ENCODE measurements around the gene CDX1.
A peak's percentile ranks its signal among the peaks of the same experiment; 100 is the strongest.

CDX1 gene

GRCh38 chr5:150190503-150190979, 24.0 kb downstream of the CDX1 start:
- Histone ChIP-seq H3K27me3 (ENCODE audit: control insufficient read depth, insufficient read depth, low read length) (peaks cover 70% of the 10 kb centered on the region), H3K4me3 (ENCODE audit: low read length) (peak overlapping the region; percentile 55), H3K36me3 (ENCODE audit: control insufficient read depth, low read depth, low read length) (no peaks in the 10 kb centered on the region), H3K27ac (ENCODE audit: low read length) (no peak overlapping the region), H3K9me3 (ENCODE audit: control insufficient read depth, low read depth, low read length) (no peaks in the 10 kb centered on the region), H3K4me1 (ENCODE audit: control insufficient read depth, low read depth, low read length) (peaks cover 6% of the 10 kb centered on the region), H3K9ac (ENCODE audit: low read length) (no peak overlapping the region)

DNA sequence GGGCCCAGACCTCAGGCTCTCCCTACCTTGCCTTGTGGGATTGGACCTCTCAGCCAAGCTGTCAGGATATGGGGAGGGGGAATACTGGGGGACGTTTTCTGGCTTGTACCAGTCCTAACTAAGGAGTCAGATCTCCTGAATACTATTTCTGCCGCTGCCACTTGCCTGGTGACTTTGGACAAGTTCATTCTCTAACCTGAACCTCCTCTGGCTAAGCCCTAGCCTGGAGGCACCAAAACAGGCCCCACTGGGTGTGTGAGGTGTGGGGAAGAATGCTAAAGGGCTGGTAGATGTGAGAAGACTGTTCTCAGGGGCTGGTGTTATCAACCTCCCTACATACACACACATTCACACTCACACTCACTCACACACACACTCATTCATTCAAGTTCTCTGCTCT, 24.4 kb downstream of the CDX1 start:
- Histone ChIP-seq H3K27me3 (ENCODE audit: control insufficient read depth, insufficient read depth, low read length) (peaks cover 66% of the 10 kb centered on the region), H3K9ac (ENCODE audit: low read length) (no peak overlapping the region), H3K36me3 (ENCODE audit: control insufficient read depth, low read depth, low read length) (no peaks in the 10 kb centered on the region), H3K4me3 (ENCODE audit: low read length) (no peak overlapping the region), H3K27ac (ENCODE audit: low read length) (no peak overlapping the region), H3K4me1 (ENCODE audit: control insufficient read depth, low read depth, low read length) (peaks cover 1% of the 10 kb centered on the region), H3K9me3 (ENCODE audit: control insufficient read depth, low read depth, low read length) (no peaks in the 10 kb centered on the region)

GRCh38 chr5:150192462-150192861, 25.9 kb downstream of the CDX1 start:
- Histone ChIP-seq H3K9ac (ENCODE audit: low read length) (no peak overlapping the region), H3K36me3 (ENCODE audit: control insufficient read depth, low read depth, low read length) (no peaks in the 10 kb centered on the region), H3K4me1 (ENCODE audit: control insufficient read depth, low read depth, low read length) (no peaks in the 10 kb centered on the region), H3K27ac (ENCODE audit: low read length) (no peak overlapping the region), H3K4me3 (ENCODE audit: low read length) (no peak overlapping the region), H3K9me3 (ENCODE audit: control insufficient read depth, low read depth, low read length) (no peaks in the 10 kb centered on the region), H3K27me3 (ENCODE audit: control insufficient read depth, insufficient read depth, low read length) (peaks cover 52% of the 10 kb centered on the region)

GRCh38 chr5:150195736-150196485, 29.3 kb downstream of the CDX1 start:
- H3K4me3 ChIP-seq (ENCODE audit: low read length) = no peak overlapping the region
- H3K27me3 ChIP-seq (ENCODE audit: control insufficient read depth, insufficient read depth, low read length) = peaks cover 17% of the 10 kb centered on the region
- H3K27ac ChIP-seq (ENCODE audit: low read length) = no peak overlapping the region
- H3K9ac ChIP-seq (ENCODE audit: low read length) = no peak overlapping the region
- H3K4me1 ChIP-seq (ENCODE audit: control insufficient read depth, low read depth, low read length) = no peaks in the 10 kb centered on the region
- H3K9me3 ChIP-seq (ENCODE audit: control insufficient read depth, low read depth, low read length) = no peaks in the 10 kb centered on the region
- no peaks in the 10 kb centered on the region for H3K36me3 ChIP-seq (ENCODE audit: control insufficient read depth, low read depth, low read length)

DNA sequence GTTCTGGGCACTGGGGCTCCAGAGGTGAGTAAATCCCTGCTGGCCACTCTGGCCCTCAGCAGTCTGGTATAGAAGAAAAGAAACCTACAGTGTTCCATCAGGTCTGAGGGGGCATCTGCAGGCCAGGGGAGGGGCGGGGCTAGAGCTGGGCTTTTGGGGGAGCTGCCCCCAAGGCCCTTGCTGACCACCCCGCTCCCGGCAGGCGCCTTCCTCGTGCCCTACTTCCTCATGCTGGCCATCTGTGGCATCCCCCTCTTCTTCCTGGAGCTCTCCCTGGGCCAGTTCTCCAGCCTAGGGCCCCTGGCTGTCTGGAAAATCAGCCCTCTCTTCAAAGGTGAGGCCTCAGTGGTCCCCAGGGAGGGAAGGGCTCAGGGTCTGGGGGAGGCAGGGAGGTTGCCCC, 29.9 kb downstream of the CDX1 start:
- Histone ChIP-seq H3K9me3 (ENCODE audit: control insufficient read depth, low read depth, low read length) (no peaks in the 10 kb centered on the region), H3K9ac (ENCODE audit: low read length) (no peak overlapping the region), H3K27ac (ENCODE audit: low read length) (no peak overlapping the region), H3K4me1 (ENCODE audit: control insufficient read depth, low read depth, low read length) (no peaks in the 10 kb centered on the region), H3K27me3 (ENCODE audit: control insufficient read depth, insufficient read depth, low read length) (peaks cover 11% of the 10 kb centered on the region), H3K36me3 (ENCODE audit: control insufficient read depth, low read depth, low read length) (no peaks in the 10 kb centered on the region), H3K4me3 (ENCODE audit: low read length) (no peak overlapping the region)

GRCh38 chr5:150196986-150197385, 30.4 kb downstream of the CDX1 start:
- Histone ChIP-seq H3K27ac (ENCODE audit: low read length) (no peak overlapping the region), H3K27me3 (ENCODE audit: control insufficient read depth, insufficient read depth, low read length) (peaks cover 6% of the 10 kb centered on the region), H3K9ac (ENCODE audit: low read length) (no peak overlapping the region), H3K4me3 (ENCODE audit: low read length) (no peak overlapping the region), H3K36me3 (ENCODE audit: control insufficient read depth, low read depth, low read length) (no peaks in the 10 kb centered on the region), H3K9me3 (ENCODE audit: control insufficient read depth, low read depth, low read length) (no peaks in the 10 kb centered on the region), H3K4me1 (ENCODE audit: control insufficient read depth, low read depth, low read length) (no peaks in the 10 kb centered on the region)

DNA sequence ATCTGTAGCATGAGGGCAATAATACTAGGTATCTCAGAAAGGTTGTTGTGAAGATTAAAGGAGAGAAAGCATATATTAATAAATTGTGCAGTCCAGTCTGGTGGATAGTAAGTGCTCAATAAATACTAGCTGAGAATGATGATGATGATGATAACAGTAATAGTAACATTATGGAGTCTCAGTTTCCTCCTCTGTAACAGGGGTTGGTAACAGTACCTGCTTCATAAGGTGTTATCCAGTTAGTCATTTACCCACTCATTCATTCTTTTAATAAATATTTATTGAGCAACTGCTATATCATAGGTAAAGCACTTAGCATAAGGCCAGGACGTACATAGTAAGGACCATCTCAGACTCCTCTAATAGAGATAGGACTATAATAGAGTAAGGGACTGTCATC, 30.9 kb downstream of the CDX1 start:
- H3K4me1 ChIP-seq (ENCODE audit: control insufficient read depth, low read depth, low read length) = no peaks in the 10 kb centered on the region
- no peak overlapping the region for H3K27ac ChIP-seq (ENCODE audit: low read length)
- no peaks in the 10 kb centered on the region for H3K36me3 ChIP-seq (ENCODE audit: control insufficient read depth, low read depth, low read length)
- no peaks in the 10 kb centered on the region for H3K9me3 ChIP-seq (ENCODE audit: control insufficient read depth, low read depth, low read length)
- H3K4me3 ChIP-seq (ENCODE audit: low read length) = no peak overlapping the region
- H3K9ac ChIP-seq (ENCODE audit: low read length) = no peak overlapping the region
- peaks cover 2% of the 10 kb centered on the region for H3K27me3 ChIP-seq (ENCODE audit: control insufficient read depth, insufficient read depth, low read length)

- H3K36me3 ChIP-seq (ENCODE audit: control insufficient read depth, low read depth, low read length) = no peaks in the 10 kb centered on the region
- no peaks in the 10 kb centered on the region for H3K27me3 ChIP-seq (ENCODE audit: control insufficient read depth, insufficient read depth, low read length)
- no peaks in the 10 kb centered on the region for H3K4me1 ChIP-seq (ENCODE audit: control insufficient read depth, low read depth, low read length)
- H3K9me3 ChIP-seq (ENCODE audit: control insufficient read depth, low read depth, low read length) = no peaks in the 10 kb centered on the region
- H3K9ac ChIP-seq (ENCODE audit: low read length) = no peak overlapping the region
- H3K27ac ChIP-seq (ENCODE audit: low read length) = no peak overlapping the region
- no peak overlapping the region for H3K4me3 ChIP-seq (ENCODE audit: low read length)
Measured at GRCh38 chr5:150202501-150202900, 35.9 kb downstream of the CDX1 start.

- Histone ChIP-seq H3K9me3 (ENCODE audit: control insufficient read depth, low read depth, low read length) (no peaks in the 10 kb centered on the region), H3K36me3 (ENCODE audit: control insufficient read depth, low read depth, low read length) (no peaks in the 10 kb centered on the region), H3K4me3 (ENCODE audit: low read length) (no peak overlapping the region), H3K9ac (ENCODE audit: low read length) (no peak overlapping the region), H3K4me1 (ENCODE audit: control insufficient read depth, low read depth, low read length) (peaks cover 5% of the 10 kb centered on the region), H3K27ac (ENCODE audit: low read length) (no peak overlapping the region), H3K27me3 (ENCODE audit: control insufficient read depth, insufficient read depth, low read length) (no peaks in the 10 kb centered on the region)
Measured at GRCh38 chr5:150203832-150204589, 37.4 kb downstream of the CDX1 start.

GRCh38 chr5:150204590-150204960, 38.0 kb downstream of the CDX1 start:
- no peak overlapping the region for H3K9ac ChIP-seq (ENCODE audit: low read length)
- H3K4me1 ChIP-seq (ENCODE audit: control insufficient read depth, low read depth, low read length) = peaks cover 7% of the 10 kb centered on the region
- no peak overlapping the region for H3K27ac ChIP-seq (ENCODE audit: low read length)
- no peaks in the 10 kb centered on the region for H3K9me3 ChIP-seq (ENCODE audit: control insufficient read depth, low read depth, low read length)
- H3K27me3 ChIP-seq (ENCODE audit: control insufficient read depth, insufficient read depth, low read length) = no peaks in the 10 kb centered on the region
- no peak overlapping the region for H3K4me3 ChIP-seq (ENCODE audit: low read length)
- H3K36me3 ChIP-seq (ENCODE audit: control insufficient read depth, low read depth, low read length) = no peaks in the 10 kb centered on the region

DNA sequence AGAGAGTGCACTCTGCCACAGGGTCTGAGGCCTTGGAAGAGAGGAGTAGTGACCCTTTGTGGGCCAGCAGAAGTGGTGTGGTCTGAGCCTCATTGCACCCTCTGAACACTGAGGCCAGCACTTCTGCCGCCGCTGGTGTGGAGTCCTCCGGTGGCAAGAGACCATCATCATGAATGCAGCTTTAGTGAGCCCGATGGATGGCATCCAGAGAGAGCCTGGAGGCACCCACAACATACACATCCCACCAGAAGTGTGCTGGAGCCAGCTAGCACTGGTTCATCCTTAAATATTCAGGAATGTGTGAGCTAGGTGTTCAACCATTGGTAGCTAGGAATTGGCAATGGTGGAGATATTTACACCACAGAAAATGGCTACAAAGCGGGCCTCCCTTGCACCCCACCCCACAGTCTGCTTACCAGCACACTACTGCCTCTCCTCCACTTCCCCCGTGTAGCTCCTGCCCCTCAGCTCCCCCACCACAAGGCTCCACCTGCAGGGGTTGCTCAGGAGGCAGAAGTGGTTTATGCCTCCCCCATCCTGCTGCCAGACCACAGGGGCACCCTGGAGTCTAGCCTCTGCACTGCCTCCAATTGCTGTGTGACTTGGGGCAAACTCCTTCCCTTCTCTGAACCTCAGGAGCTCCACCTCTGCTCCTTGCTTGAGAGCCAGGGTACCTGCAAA, 39.7 kb downstream of the CDX1 start:
- Histone ChIP-seq H3K9ac (ENCODE audit: low read length) (no peak overlapping the region), H3K27ac (ENCODE audit: low read length) (no peak overlapping the region), H3K27me3 (ENCODE audit: control insufficient read depth, insufficient read depth, low read length) (no peaks in the 10 kb centered on the region), H3K9me3 (ENCODE audit: control insufficient read depth, low read depth, low read length) (no peaks in the 10 kb centered on the region), H3K36me3 (ENCODE audit: control insufficient read depth, low read depth, low read length) (no peaks in the 10 kb centered on the region), H3K4me3 (ENCODE audit: low read length) (no peak overlapping the region), H3K4me1 (ENCODE audit: control insufficient read depth, low read depth, low read length) (peaks cover 16% of the 10 kb centered on the region)

All from iPS-18a (cell line).